Endothelial cell of umbilical vein (primary cell): ENCODE measurements around the gene BTN1A1. TPM values are rescaled to one million over a fixed set of nuclear protein-coding genes. Genes with fewer than 3 reads are reported as not detected.
"Not testable (repeated sequence)": the region's sequence is repeated elsewhere in the genome, so short reads cannot be mapped to it uniquely, and the experiment has no call there.

Experiments used
- BruUV-seq: library from RNA; stranded (reverse); fragments of 400-500 nt; replicated peaks from 2 replicates; lab custom pipeline; 2021; lab: Mats Ljungman, UMichigan
- CTCF ChIA-PET: fragments of 300-600, 350-600 bp; sonication (Branson Sonifier 250); formaldehyde crosslinking; loops from one replicate; lab custom pipeline; 2021; ENCODE audit warnings: antibody characterized with exemption, inconsistent platforms; lab: Charles Lee
- POLR2A ChIA-PET: fragments of 300-600, 350-600 bp; sonication (Branson Sonifier 250); formaldehyde crosslinking; loops from one replicate; lab custom pipeline; 2021; ENCODE audit warnings: antibody characterized with exemption, inconsistent platforms; lab: Charles Lee
- DNase-seq: peaks from one replicate; pipeline ENCODE4 v3.0.0-alpha.2; 2011; ENCODE audit warnings: low read depth, low spot score
- FAIRE-seq: peaks from 2 replicates; lab custom pipeline; 2011; peaks lifted over from hg19 to GRCh38; lab: Jason Lieb, UNC
- H2AFZ ChIP-seq: 2 replicates; pipeline ENCODE4 v1.6.0; 2012; ENCODE audit warnings: low read depth, low read length, control low read depth, inconsistent platforms
- H3K27ac ChIP-seq: 2 replicates; pipeline ENCODE4 v1.5.1; 2011; ENCODE audit warnings: low read depth, mild to moderate bottlenecking, control low read depth, low read length, moderate library complexity; ENCODE audit not compliant: insufficient read depth
- H3K27me3 ChIP-seq, 2 experiments: 2 replicates each; pipeline versions ENCODE4 v1.6.0 to v1.6.1; 2011; ENCODE audit warnings: low read length in 2 of 2, mixed read lengths in 1 of 2; ENCODE audit not compliant: control insufficient read depth in 2 of 2, insufficient read depth in 2 of 2
- H3K36me3 ChIP-seq, 2 experiments: 2 replicates in 1 of 2; 3 replicates in 1 of 2; pipeline ENCODE4 v1.5.1; 2011; ENCODE audit warnings: low read length in 2 of 2, mild to moderate bottlenecking in 1 of 2, moderate library complexity in 1 of 2; ENCODE audit not compliant: control insufficient read depth in 2 of 2, insufficient read depth in 2 of 2; ENCODE audit errors: extremely low read depth in 1 of 2
- H3K4me1 ChIP-seq: 3 replicates; pipeline ENCODE4 v1.5.1; 2011; ENCODE audit warnings: mild to moderate bottlenecking, low read length; ENCODE audit not compliant: control insufficient read depth, insufficient read depth; ENCODE audit errors: extremely low read depth
- H3K4me2 ChIP-seq: 2 replicates; pipeline ENCODE4 v1.6.1; 2011; ENCODE audit warnings: low read length, control low read depth, mixed read lengths; ENCODE audit not compliant: insufficient read depth
- H3K4me3 ChIP-seq, 3 experiments: fragments of 200-600 bp in 1 of 3; sonication (generic), shearing (Covaris generic) in 1 of 3; replicated peaks in 1 of 3; 2 replicates each; pipeline ENCODE4 v1.5.1; 2011 to 2016; ENCODE audit warnings: control low read depth in 3 of 3, low read length in 3 of 3, mild to moderate bottlenecking in 2 of 3, inconsistent platforms in 1 of 3, low read depth in 1 of 3, moderate library complexity in 1 of 3; ENCODE audit not compliant: insufficient read depth in 1 of 3
- H3K79me2 ChIP-seq: 2 replicates; pipeline ENCODE4 v1.6.0; 2012; ENCODE audit warnings: low read length, inconsistent platforms; ENCODE audit not compliant: control insufficient read depth, insufficient read depth
- H3K9ac ChIP-seq: replicated peaks from 2 replicates; pipeline ENCODE3; 2011; ENCODE audit warnings: low read length, control low read depth; ENCODE audit not compliant: insufficient read depth; ENCODE audit errors: extremely low read depth
- H3K9me1 ChIP-seq: replicated peaks from 3 replicates; pipeline ENCODE4 v1.6.0; 2011; ENCODE audit warnings: mild to moderate bottlenecking, low read length; ENCODE audit not compliant: control insufficient read depth, insufficient read depth; ENCODE audit errors: extremely low read depth
- H3K9me3 ChIP-seq: replicated peaks from 2 replicates; pipeline ENCODE4 v1.5.1; 2012; ENCODE audit warnings: low read length, inconsistent platforms; ENCODE audit not compliant: control insufficient read depth, insufficient read depth
- H4K20me1 ChIP-seq: replicated peaks from 2 replicates; pipeline ENCODE3; 2011; ENCODE audit warnings: mild to moderate bottlenecking, low read length; ENCODE audit not compliant: control insufficient read depth, insufficient read depth; ENCODE audit errors: extremely low read depth
- EZH2 ChIP-seq: IDR thresholded peaks from 2 replicates; pipeline ENCODE4 v1.6.1; 2012; ENCODE audit warnings: borderline replicate concordance, low read depth, mild to moderate bottlenecking, moderate library complexity, low read length, inconsistent platforms; ENCODE audit not compliant: severe bottlenecking
- FOS ChIP-seq: IDR thresholded peaks from 2 replicates; pipeline ENCODE4 v1.6.1; 2011; ENCODE audit warnings: mild to moderate bottlenecking, low read length, moderate library complexity, borderline replicate concordance; ENCODE audit not compliant: insufficient read depth
- GATA2 ChIP-seq: IDR thresholded peaks from 2 replicates; pipeline ENCODE4 v1.7.0; 2011; ENCODE audit warnings: low read depth, mild to moderate bottlenecking, moderate library complexity, mixed read lengths, low read length; ENCODE audit not compliant: insufficient read length, insufficient read depth
- JUN ChIP-seq: IDR thresholded peaks from 2 replicates; pipeline ENCODE4 v1.6.1; 2011; ENCODE audit warnings: borderline replicate concordance, low read depth; ENCODE audit not compliant: insufficient read length, insufficient read depth
- MYC ChIP-seq: IDR thresholded peaks from one replicate; pipeline ENCODE4 v1.6.1; 2011; ENCODE audit warnings: mild to moderate bottlenecking, low read depth, low read length
- POLR2A ChIP-seq: IDR thresholded peaks from 2 replicates; pipeline ENCODE4 v1.6.1; 2012; ENCODE audit warnings: low read depth, mild to moderate bottlenecking, control low read depth, low read length
- POLR2AphosphoS5 ChIP-seq: IDR thresholded peaks from 2 replicates; pipeline ENCODE4 v1.6.1; 2012; ENCODE audit warnings: low read depth, mild to moderate bottlenecking, control low read depth, low read length, moderate library complexity; ENCODE audit not compliant: insufficient read depth
- dilution Hi-C: fragments of 300-500 bp; cut with MboI; formaldehyde crosslinking; loops from one replicate; pipeline ENCODE4 v1.15.0; 2019; ENCODE audit warnings: low sequenced_read_pairs; ENCODE audit not compliant: extremely low pct_ligation_motif_present
- intact Hi-C: fragments of 100-400 bp; cut with micrococcal nuclease; formaldehyde crosslinking; loops from one replicate; pipeline ENCODE4 v1.10.0; 2022
- polyA plus RNA-seq, 4 experiments: library from polyadenylated mRNA; depleted of rRNA in 3 of 4; stranded (reverse) in 3 of 4; unstranded in 1 of 4; fragments of >200 nt; gene quantifications; 2 replicates each; pipeline versions ENCODE4 v1.2.1 to v1.2.3, GENCODE V29; 2011 to 2012; ENCODE audit warnings: missing spikeins in 1 of 4
- total RNA-seq: library from RNA; stranded (reverse); gene quantifications from 2 replicates; pipeline ENCODE4 v1.2.3, GENCODE V29; 2021
- TF ChIP-seq, protein P1 (sequence below): IDR thresholded peaks from 2 replicates; pipeline ENCODE4 v1.6.1; 2011; ENCODE audit not compliant: insufficient read depth, insufficient read length
- TF ChIP-seq, protein P2 (sequence below), 2 donors: IDR thresholded peaks; 1 replicate in 1 of 2; 2 replicates in 1 of 2; pipeline ENCODE4 v1.5.1; 2011; ENCODE audit warnings: low read length in 2 of 2, mild to moderate bottlenecking in 2 of 2, moderate library complexity in 2 of 2, control low read depth in 1 of 2, inconsistent platforms in 1 of 2, low read depth in 1 of 2; ENCODE audit not compliant: insufficient read depth in 1 of 2; ENCODE audit errors: extremely low read depth in 1 of 2

BTN1A1 gene
- total and polyA plus RNA-seq, 2 donors (not counting 3 experiments of a cell fraction or from before 2014, with no cell fraction given), result not detected

DNA sequence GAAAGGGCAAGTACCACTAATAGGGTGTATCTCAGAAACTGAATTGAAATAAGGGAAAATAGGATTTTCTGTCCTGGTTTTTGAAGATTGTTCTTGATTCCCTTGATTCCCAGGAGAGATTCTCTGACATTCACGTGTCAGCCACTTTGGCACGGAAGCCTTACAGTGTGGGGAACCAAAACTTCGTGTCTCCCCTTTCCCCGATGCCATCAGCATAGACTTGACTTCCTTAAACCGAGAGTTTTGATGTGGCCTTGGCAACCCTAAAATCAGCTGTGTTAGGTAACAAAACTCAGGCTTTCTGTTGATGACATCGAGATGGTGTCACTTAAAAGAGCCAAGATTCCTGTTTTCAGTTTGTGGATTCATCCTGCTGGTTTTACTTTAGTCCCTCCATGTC lies 45.5 kb downstream of the BTN1A1 start:
- peaks cover 0 to 2% of the 10 kb centered on the region in 2 experiments for H3K36me3 ChIP-seq
- POLR2A ChIA-PET, result no interaction called here

DNA sequence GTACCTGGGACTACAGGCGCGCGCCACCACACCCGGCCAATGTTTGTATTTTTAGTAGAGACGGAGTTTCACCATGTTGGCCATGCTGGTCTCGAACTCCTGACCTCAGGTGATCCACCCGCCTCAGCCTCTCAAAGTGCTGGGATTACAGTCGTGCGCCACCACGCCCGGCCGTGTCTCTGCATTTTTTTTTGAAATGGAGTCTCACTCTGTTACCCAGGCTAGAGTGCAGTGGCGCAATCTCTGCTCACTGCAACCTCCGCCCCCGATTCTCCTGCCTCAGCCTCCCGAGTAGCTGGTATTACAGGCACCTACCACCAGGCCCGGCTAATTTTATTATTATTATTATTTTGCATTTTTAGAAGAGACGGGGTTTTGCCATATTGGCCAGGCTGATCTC lies 47.3 kb downstream of the BTN1A1 start:
- intact Hi-C loops, H3K9ac ChIP-seq, H3K9me3 ChIP-seq, H3K27ac ChIP-seq, FAIRE-seq, H3K79me2 ChIP-seq, H3K9me1 ChIP-seq, H3K36me3 ChIP-seq, H4K20me1 ChIP-seq, BruUV-seq, H3K4me2 ChIP-seq, DNase-seq, POLR2A ChIA-PET, H3K27me3 ChIP-seq, H3K4me1 ChIP-seq, H2AFZ ChIP-seq, H3K4me3 ChIP-seq: not testable (repeated sequence)
- CTCF ChIA-PET, result interaction anchor here (1.1 to 1.7 kb wide), 2 partner anchors 48 to 206 kb away, joined by 3 to 6 read pairs; no protein-coding TSS in a partner anchor
- dilution Hi-C loops, result loop anchor here (25.0 kb wide), 1 partner anchor 210 kb away; no protein-coding TSS in a partner anchor

More for the DNA sequence above, 45.5 kb downstream of the BTN1A1 start:
- Histone ChIP-seq H3K27me3 (no peaks in the 10 kb centered on the region), H2AFZ (no peak overlapping the region), H3K9ac (no peak overlapping the region), H3K27ac (no peak overlapping the region), H3K9me1 (no peaks in the 10 kb centered on the region), H3K79me2 (peaks cover 2% of the 10 kb centered on the region), H3K4me2 (no peak overlapping the region), H4K20me1 (no peaks in the 10 kb centered on the region), H3K9me3 (no peaks in the 10 kb centered on the region), H3K4me3 (no peak overlapping the region), H3K4me1 (no peaks in the 10 kb centered on the region)
- intact Hi-C loops (no loop called here), dilution Hi-C loops (loop anchor here (25.0 kb wide), 1 partner anchor 208 kb away; no protein-coding TSS in a partner anchor)
- TF ChIP-seq EZH2 (no peak), POLR2AphosphoS5 (no peak), JUN (no peak), GATA2 (no peak), MYC (no peak), POLR2A (no peak), FOS (no peak)
- TF ChIP-seq, protein P1, sequence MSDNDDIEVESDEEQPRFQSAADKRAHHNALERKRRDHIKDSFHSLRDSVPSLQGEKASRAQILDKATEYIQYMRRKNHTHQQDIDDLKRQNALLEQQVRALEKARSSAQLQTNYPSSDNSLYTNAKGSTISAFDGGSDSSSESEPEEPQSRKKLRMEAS, result no peak
- TF ChIP-seq, protein P2, sequence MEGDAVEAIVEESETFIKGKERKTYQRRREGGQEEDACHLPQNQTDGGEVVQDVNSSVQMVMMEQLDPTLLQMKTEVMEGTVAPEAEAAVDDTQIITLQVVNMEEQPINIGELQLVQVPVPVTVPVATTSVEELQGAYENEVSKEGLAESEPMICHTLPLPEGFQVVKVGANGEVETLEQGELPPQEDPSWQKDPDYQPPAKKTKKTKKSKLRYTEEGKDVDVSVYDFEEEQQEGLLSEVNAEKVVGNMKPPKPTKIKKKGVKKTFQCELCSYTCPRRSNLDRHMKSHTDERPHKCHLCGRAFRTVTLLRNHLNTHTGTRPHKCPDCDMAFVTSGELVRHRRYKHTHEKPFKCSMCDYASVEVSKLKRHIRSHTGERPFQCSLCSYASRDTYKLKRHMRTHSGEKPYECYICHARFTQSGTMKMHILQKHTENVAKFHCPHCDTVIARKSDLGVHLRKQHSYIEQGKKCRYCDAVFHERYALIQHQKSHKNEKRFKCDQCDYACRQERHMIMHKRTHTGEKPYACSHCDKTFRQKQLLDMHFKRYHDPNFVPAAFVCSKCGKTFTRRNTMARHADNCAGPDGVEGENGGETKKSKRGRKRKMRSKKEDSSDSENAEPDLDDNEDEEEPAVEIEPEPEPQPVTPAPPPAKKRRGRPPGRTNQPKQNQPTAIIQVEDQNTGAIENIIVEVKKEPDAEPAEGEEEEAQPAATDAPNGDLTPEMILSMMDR (IDR thresholded peaks at IDR 0.05; ENCODE audit: extremely low read depth in 1 of 2, insufficient read depth in 1 of 2, low read depth in 1 of 2, low read length in 2 of 2), result no peak
- BruUV-seq, result no TSS peak
- no peak for FAIRE-seq
- CTCF ChIA-PET, result interaction anchor here (1.4 kb wide), 1 partner anchor 204 kb away, joined by 8 read pairs; no protein-coding TSS in a partner anchor
- DNase-seq, result no peak
